ENCODE results near the gene ATP6V0D1.

Gene ATP6V0D1

GRCh38 chr16:67400901-67401300 is 80.1 kb downstream of the ATP6V0D1 start:
- no peak for DNase-seq

- DNase-seq = no peak
Measured at GRCh38 chr16:67399749-67400704, 80.9 kb downstream of the ATP6V0D1 start.

- peak; percentile 83 for DNase-seq
Measured at GRCh38 chr16:67399218-67399733, 81.7 kb downstream of the ATP6V0D1 start.

GRCh38 chr16:67398546-67399217 is 82.3 kb downstream of the ATP6V0D1 start:
- DNase-seq = no peak

GRCh38 chr16:67397812-67398545 is 83.0 kb downstream of the ATP6V0D1 start:
- no peak for DNase-seq

GRCh38 chr16:67397036-67397801 is 83.7 kb downstream of the ATP6V0D1 start:
- DNase-seq = peak; percentile 50

- peak; percentile 94 for DNase-seq
Measured at GRCh38 chr16:67396159-67397035, 84.6 kb downstream of the ATP6V0D1 start.

GRCh38 chr16:67395458-67396158 is 85.3 kb downstream of the ATP6V0D1 start:
- no peak for DNase-seq

GRCh38 chr16:67395105-67395457 is 85.9 kb downstream of the ATP6V0D1 start:
- DNase-seq = no peak

- peak; percentile 70 for DNase-seq
Measured at GRCh38 chr16:67394155-67395104, 86.5 kb downstream of the ATP6V0D1 start.

- DNase-seq = no peak
Measured at GRCh38 chr16:67393788-67394154, 87.2 kb downstream of the ATP6V0D1 start.

GRCh38 chr16:67393111-67393787 is 87.7 kb downstream of the ATP6V0D1 start, which contains the start of gene TPPP3:
TPPP3 (minus strand) TSS chr16:67393498; CDS start chr16:67391111, 2,387 bp downstream.
- DNase-seq = peak; percentile 93

GRCh38 chr16:67392301-67393059 is 88.5 kb downstream of the ATP6V0D1 start:
- no peak for DNase-seq

GRCh38 chr16:67391424-67392300 is 89.3 kb downstream of the ATP6V0D1 start:
- no peak for DNase-seq

GRCh38 chr16:67390816-67391423 is 90.0 kb downstream of the ATP6V0D1 start:
- no peak for DNase-seq
